Activated naive CD4-positive, alpha-beta T cell treated with anti-CD3 and anti-CD28 coated beads for 36 hours (primary cell): Measurements from ENCODE around the gene RERGL. TPM values are rescaled to one million over a fixed set of nuclear protein-coding genes. Genes with fewer than 3 reads are reported as not detected.

Experiments used
- CTCF ChIA-PET: fragments of 350-600 bp; sonication (Branson Sonifier 250); formaldehyde crosslinking; loops from one replicate; lab custom pipeline; 2021; ENCODE audit warnings: antibody characterized with exemption; lab: Charles Lee
- DNase-seq: peaks from one replicate; pipeline ENCODE4 v3.0.0-alpha.2; 2020
- H3K27ac Mint-ChIP-seq: one replicate; pipeline ENCODE4 v1.8.0; 2021; ENCODE audit warnings: mild to moderate bottlenecking, mixed read lengths
- H3K27me3 Mint-ChIP-seq: one replicate; pipeline ENCODE4 v1.8.0; 2021; ENCODE audit warnings: low read depth, mixed read lengths
- H3K36me3 Mint-ChIP-seq: one replicate; pipeline ENCODE4 v1.8.0; 2021; ENCODE audit warnings: low read depth, mixed read lengths
- H3K4me1 Mint-ChIP-seq: one replicate; pipeline ENCODE4 v1.8.0; 2021; ENCODE audit warnings: low read depth, mixed read lengths
- H3K4me3 Mint-ChIP-seq: one replicate; pipeline ENCODE4 v1.8.0; 2021; ENCODE audit warnings: mild to moderate bottlenecking, moderate library complexity, mixed read lengths
- H3K9me3 Mint-ChIP-seq: one replicate; pipeline ENCODE4 v1.8.0; 2021; ENCODE audit warnings: mixed read lengths
- intact Hi-C: fragments of 100-400 bp; cut with micrococcal nuclease; formaldehyde crosslinking; loops from one replicate; pipeline ENCODE4 v1.15.1; 2023
- total RNA-seq, 2 experiments: library from RNA; stranded (reverse); gene quantifications; one replicate each; pipeline ENCODE4 v1.2.3, GENCODE V29; 2021

The RERGL gene
- total RNA-seq = not detected

- H3K4me1 Mint-ChIP-seq = no peaks in the 10 kb centered on the region
- intact Hi-C loops = no loop called here
- peaks cover 10% of the 10 kb centered on the region for H3K9me3 Mint-ChIP-seq
- no peaks in the 10 kb centered on the region for H3K27me3 Mint-ChIP-seq
- no peak within 1 kb of the TSS for H3K4me3 Mint-ChIP-seq
- CTCF ChIA-PET = no interaction called here
- no peak for DNase-seq
- H3K36me3 Mint-ChIP-seq = no peaks in the 10 kb centered on the region
- H3K27ac Mint-ChIP-seq = no peak within 1 kb of the TSS
Measured at GRCh38 chr12:18090093-18090492, at the start of gene RERGL. Gene RERGL (minus strand): TSS chr12:18090193. CDS start chr12:18090140, 53 bp downstream.

- no peaks in the 10 kb centered on the region for H3K4me1 Mint-ChIP-seq
- DNase-seq = no peak
- intact Hi-C loops = no loop called here
- no peaks in the 10 kb centered on the region for H3K9me3 Mint-ChIP-seq
- H3K27me3 Mint-ChIP-seq = no peaks in the 10 kb centered on the region
- H3K27ac Mint-ChIP-seq = no peak overlapping the region
- no peaks in the 10 kb centered on the region for H3K36me3 Mint-ChIP-seq
- no peak overlapping the region for H3K4me3 Mint-ChIP-seq
- CTCF ChIA-PET = interaction anchor here (0.6 to 0.9 kb wide), 2 partner anchors 96 to 110 kb away, joined by 3 to 4 read pairs; no protein-coding TSS in a partner anchor
Measured at GRCh38 chr12:18139254-18139653, 49.3 kb upstream of the RERGL start.

GRCh38 chr12:18135509-18135908 lies 45.5 kb upstream of the RERGL start:
- Mint-ChIP-seq H3K9me3 (no peaks in the 10 kb centered on the region), H3K27me3 (no peaks in the 10 kb centered on the region), H3K36me3 (no peaks in the 10 kb centered on the region), H3K4me1 (no peaks in the 10 kb centered on the region), H3K4me3 (no peak overlapping the region), H3K27ac (no peak overlapping the region)
- intact Hi-C loops = no loop called here
- no peak for DNase-seq
- CTCF ChIA-PET = no interaction called here

GRCh38 chr12:18135086-18135485 lies 45.1 kb upstream of the RERGL start:
- intact Hi-C loops = no loop called here
- Mint-ChIP-seq H3K27me3 (no peaks in the 10 kb centered on the region), H3K27ac (no peak overlapping the region), H3K9me3 (no peaks in the 10 kb centered on the region), H3K4me3 (no peak overlapping the region), H3K36me3 (no peaks in the 10 kb centered on the region), H3K4me1 (no peaks in the 10 kb centered on the region)
- CTCF ChIA-PET = no interaction called here
- DNase-seq = no peak

GRCh38 chr12:18130851-18131250 lies 40.9 kb upstream of the RERGL start:
- Mint-ChIP-seq H3K36me3 (no peaks in the 10 kb centered on the region), H3K4me3 (no peak overlapping the region), H3K4me1 (no peaks in the 10 kb centered on the region), H3K27ac (no peak overlapping the region), H3K27me3 (no peaks in the 10 kb centered on the region), H3K9me3 (peaks cover 16% of the 10 kb centered on the region)
- CTCF ChIA-PET = no interaction called here
- intact Hi-C loops = no loop called here
- DNase-seq = no peak

GRCh38 chr12:18123707-18124106 lies 33.7 kb upstream of the RERGL start:
- Mint-ChIP-seq H3K36me3 (no peaks in the 10 kb centered on the region), H3K9me3 (peaks cover 17% of the 10 kb centered on the region), H3K27ac (no peak overlapping the region), H3K4me1 (no peaks in the 10 kb centered on the region), H3K27me3 (no peaks in the 10 kb centered on the region), H3K4me3 (no peak overlapping the region)
- intact Hi-C loops = no loop called here
- CTCF ChIA-PET = no interaction called here
- no peak for DNase-seq

GRCh38 chr12:18120899-18121298 lies 30.9 kb upstream of the RERGL start:
- no peaks in the 10 kb centered on the region for H3K27me3 Mint-ChIP-seq
- no peak for DNase-seq
- CTCF ChIA-PET = no interaction called here
- no peak overlapping the region for H3K4me3 Mint-ChIP-seq
- no peak overlapping the region for H3K27ac Mint-ChIP-seq
- H3K4me1 Mint-ChIP-seq = no peaks in the 10 kb centered on the region
- H3K9me3 Mint-ChIP-seq = peaks cover 6% of the 10 kb centered on the region
- H3K36me3 Mint-ChIP-seq = no peaks in the 10 kb centered on the region
- intact Hi-C loops = no loop called here

- intact Hi-C loops = no loop called here
- Mint-ChIP-seq H3K4me3 (no peak overlapping the region), H3K27me3 (no peaks in the 10 kb centered on the region), H3K4me1 (no peaks in the 10 kb centered on the region), H3K9me3 (no peaks in the 10 kb centered on the region), H3K36me3 (no peaks in the 10 kb centered on the region), H3K27ac (no peak overlapping the region)
- no peak for DNase-seq
- CTCF ChIA-PET = no interaction called here
Measured at GRCh38 chr12:18108611-18109010, 18.6 kb upstream of the RERGL start.

GRCh38 chr12:18103624-18104023 lies 13.6 kb upstream of the RERGL start:
- DNase-seq = no peak
- CTCF ChIA-PET = no interaction called here
- Mint-ChIP-seq H3K27ac (no peak overlapping the region), H3K4me1 (no peaks in the 10 kb centered on the region), H3K36me3 (no peaks in the 10 kb centered on the region), H3K9me3 (peaks cover 2% of the 10 kb centered on the region), H3K4me3 (no peak overlapping the region), H3K27me3 (no peaks in the 10 kb centered on the region)
- intact Hi-C loops = no loop called here

- H3K27me3 Mint-ChIP-seq = no peaks in the 10 kb centered on the region
- CTCF ChIA-PET = no interaction called here
- DNase-seq = no peak
- peaks cover 2% of the 10 kb centered on the region for H3K9me3 Mint-ChIP-seq
- intact Hi-C loops = no loop called here
- H3K4me3 Mint-ChIP-seq = no peak overlapping the region
- H3K4me1 Mint-ChIP-seq = no peaks in the 10 kb centered on the region
- H3K36me3 Mint-ChIP-seq = no peaks in the 10 kb centered on the region
- no peak overlapping the region for H3K27ac Mint-ChIP-seq
Measured at GRCh38 chr12:18101043-18101442, 11.1 kb upstream of the RERGL start.

GRCh38 chr12:18084080-18084479 lies 5.9 kb downstream of the RERGL start:
- H3K27me3 Mint-ChIP-seq = no peaks in the 10 kb centered on the region
- DNase-seq = no peak
- H3K4me1 Mint-ChIP-seq = no peaks in the 10 kb centered on the region
- CTCF ChIA-PET = no interaction called here
- H3K4me3 Mint-ChIP-seq = no peak overlapping the region
- no peak overlapping the region for H3K27ac Mint-ChIP-seq
- intact Hi-C loops = no loop called here
- no peaks in the 10 kb centered on the region for H3K36me3 Mint-ChIP-seq
- peaks cover 10% of the 10 kb centered on the region for H3K9me3 Mint-ChIP-seq

GRCh38 chr12:18079541-18080246 lies 10.3 kb downstream of the RERGL start:
- H3K27me3 Mint-ChIP-seq = no peaks in the 10 kb centered on the region
- CTCF ChIA-PET = no interaction called here
- no peaks in the 10 kb centered on the region for H3K36me3 Mint-ChIP-seq
- peaks cover 5% of the 10 kb centered on the region for H3K9me3 Mint-ChIP-seq
- no peak overlapping the region for H3K27ac Mint-ChIP-seq
- no peaks in the 10 kb centered on the region for H3K4me1 Mint-ChIP-seq
- no peak overlapping the region for H3K4me3 Mint-ChIP-seq
- intact Hi-C loops = no loop called here
- no peak for DNase-seq

- CTCF ChIA-PET = no interaction called here
- no peaks in the 10 kb centered on the region for H3K36me3 Mint-ChIP-seq
- DNase-seq = no peak
- H3K9me3 Mint-ChIP-seq = peaks cover 7% of the 10 kb centered on the region
- intact Hi-C loops = no loop called here
- no peak overlapping the region for H3K4me3 Mint-ChIP-seq
- no peaks in the 10 kb centered on the region for H3K27me3 Mint-ChIP-seq
- no peak overlapping the region for H3K27ac Mint-ChIP-seq
- no peaks in the 10 kb centered on the region for H3K4me1 Mint-ChIP-seq
Measured at GRCh38 chr12:18074001-18074400, 16.0 kb downstream of the RERGL start.
